ENCODE data around the gene BACH2. TPM values are rescaled to one million over a fixed set of nuclear protein-coding genes. Genes with fewer than 3 reads are reported as not detected.

BACH2 gene
- total and polyA plus RNA-seq, 2 of the 8 experiments (the other 6 are each of a cell fraction or from before 2014, with no cell fraction given): 1.9 to 5.9 TPM

- TF ChIP-seq, protein P1, sequence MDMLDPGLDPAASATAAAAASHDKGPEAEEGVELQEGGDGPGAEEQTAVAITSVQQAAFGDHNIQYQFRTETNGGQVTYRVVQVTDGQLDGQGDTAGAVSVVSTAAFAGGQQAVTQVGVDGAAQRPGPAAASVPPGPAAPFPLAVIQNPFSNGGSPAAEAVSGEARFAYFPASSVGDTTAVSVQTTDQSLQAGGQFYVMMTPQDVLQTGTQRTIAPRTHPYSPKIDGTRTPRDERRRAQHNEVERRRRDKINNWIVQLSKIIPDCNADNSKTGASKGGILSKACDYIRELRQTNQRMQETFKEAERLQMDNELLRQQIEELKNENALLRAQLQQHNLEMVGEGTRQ (IDR thresholded peaks at IDR 0.05; ENCODE audit: low read length): no peak
Observed at GRCh38 chr6:90076511-90077415, 219.9 kb downstream of the BACH2 start (continued).
